ENCODE measurements around the gene PFDN1. TPM values are rescaled to one million over a fixed set of nuclear protein-coding genes. Genes with fewer than 3 reads are reported as not detected.
A peak's percentile ranks its signal among the peaks of the same experiment; 100 is the strongest.

PFDN1 gene
- total RNA-seq, 2 donors from 2014 or later = 33.4 to 35.2 TPM

DNA sequence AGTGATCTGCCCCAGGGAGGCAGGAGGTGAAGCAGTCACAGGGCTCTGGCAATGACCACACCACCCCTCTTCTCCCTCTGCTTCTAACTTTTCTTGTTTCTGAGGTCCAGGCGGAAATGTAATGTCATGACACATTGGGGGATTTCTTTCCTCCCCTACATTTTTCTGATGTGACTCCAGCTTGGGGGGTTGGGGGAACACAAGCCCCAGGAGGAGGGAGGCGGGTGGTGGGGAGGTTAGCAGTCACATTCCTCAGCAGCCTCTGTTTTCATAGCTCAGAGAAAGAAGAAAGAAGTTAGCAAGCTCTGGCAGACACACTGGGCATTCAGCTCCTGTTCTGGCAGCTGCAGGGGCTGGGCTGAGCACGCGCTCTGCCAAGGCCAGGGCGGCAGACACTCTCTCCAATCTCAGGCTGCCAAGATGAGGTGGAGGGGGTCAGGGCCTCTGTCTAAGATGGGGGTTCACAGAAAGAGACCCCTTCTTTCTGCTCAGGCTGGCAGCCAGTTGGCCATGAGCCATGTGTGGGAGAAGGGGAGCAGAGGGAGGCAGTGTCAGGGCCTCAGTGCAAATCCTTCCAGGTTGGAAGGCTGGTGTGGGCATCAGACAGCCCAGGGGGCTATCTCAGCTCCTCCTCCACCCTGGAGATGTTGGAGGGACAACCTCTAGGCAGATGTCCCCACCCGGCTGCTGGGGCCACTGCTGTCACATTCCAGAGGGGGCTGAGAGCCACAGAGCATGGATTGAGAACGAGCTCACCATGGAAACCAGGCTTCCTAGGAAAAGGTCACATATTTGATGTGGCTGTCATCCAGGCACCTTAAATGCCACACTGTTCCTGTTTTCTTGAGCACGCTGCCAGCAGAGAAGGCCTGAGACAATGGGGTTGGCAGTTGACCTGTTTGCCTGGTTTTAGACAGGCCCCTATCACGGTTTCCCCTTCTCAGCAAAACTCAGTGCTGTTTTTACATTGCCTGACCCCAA is 20.1 kb upstream of the PFDN1 start:
- no peaks in the 10 kb centered on the region for H3K9me3 ChIP-seq (ENCODE audit: control insufficient read depth, low read length, poor library complexity, severe bottlenecking)
- ATAC-seq = no peak
- no peak for DNase-seq
- peaks cover 5% of the 10 kb centered on the region for H3K27me3 Mint-ChIP-seq
- H3K36me3 Mint-ChIP-seq (ENCODE audit: low read depth) = no peaks in the 10 kb centered on the region
- H3K27ac Mint-ChIP-seq = no peak overlapping the region
- H3K4me3 Mint-ChIP-seq = no peak overlapping the region
- H3K4me1 Mint-ChIP-seq = peaks cover 4% of the 10 kb centered on the region

GRCh38 chr5:140321796-140322195 is 18.9 kb upstream of the PFDN1 start:
- H3K9me3 ChIP-seq (ENCODE audit: control insufficient read depth, low read length, poor library complexity, severe bottlenecking) = no peaks in the 10 kb centered on the region
- Mint-ChIP-seq H3K27me3 (no peaks in the 10 kb centered on the region), H3K4me3 (no peak overlapping the region), H3K36me3 (ENCODE audit: low read depth) (no peaks in the 10 kb centered on the region), H3K27ac (no peak overlapping the region), H3K4me1 (peaks cover 4% of the 10 kb centered on the region)
- DNase-seq = no peak
- peak; percentile 51 for ATAC-seq

DNA sequence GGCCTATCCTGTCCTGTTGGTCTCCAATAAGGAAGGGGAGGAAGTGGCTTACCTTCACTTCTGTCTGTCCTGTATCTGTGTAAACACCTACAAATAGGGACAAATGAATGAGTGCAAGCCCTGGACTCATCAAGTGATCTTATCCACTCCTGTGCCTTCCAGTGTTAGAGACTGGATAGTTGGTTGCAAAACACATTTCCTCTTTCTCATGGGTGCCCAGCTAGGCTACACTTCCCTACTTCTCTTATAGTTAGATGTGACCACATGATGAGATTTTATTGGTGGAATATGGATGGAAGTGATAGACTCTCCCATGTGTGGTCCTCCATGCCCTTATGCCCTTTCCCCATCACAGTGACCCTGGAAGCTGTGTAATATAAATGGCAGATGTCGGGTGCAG is 16.9 kb upstream of the PFDN1 start:
- no peak for ATAC-seq
- no peaks in the 10 kb centered on the region for H3K27me3 Mint-ChIP-seq
- H3K9me3 ChIP-seq (ENCODE audit: control insufficient read depth, low read length, poor library complexity, severe bottlenecking) = no peaks in the 10 kb centered on the region

DNA sequence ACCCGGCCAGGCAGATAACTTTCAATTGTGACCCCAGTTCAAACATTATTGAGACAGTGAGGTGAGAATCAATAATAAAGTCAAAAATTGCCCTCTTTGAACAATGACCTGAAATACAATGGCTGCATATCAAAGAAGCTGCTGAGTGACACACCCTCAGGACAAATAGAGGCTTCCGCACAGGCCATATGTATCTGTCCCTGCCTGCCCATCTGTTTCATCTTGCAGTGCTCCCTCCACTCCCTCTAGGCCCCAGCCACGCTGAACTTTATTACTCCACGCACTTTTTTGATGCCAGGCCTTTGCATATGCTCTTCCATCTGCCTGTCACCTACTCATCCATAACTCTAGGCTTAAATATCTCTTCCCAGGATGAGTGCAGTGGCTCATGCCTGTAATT is 15.9 kb upstream of the PFDN1 start:
- DNase-seq (no peak), ATAC-seq (no peak)
- Mint-ChIP-seq H3K4me3 (no peak overlapping the region), H3K27ac (no peak overlapping the region), H3K36me3 (ENCODE audit: low read depth) (no peaks in the 10 kb centered on the region), H3K27me3 (no peaks in the 10 kb centered on the region), H3K4me1 (peaks cover 4% of the 10 kb centered on the region)
- H3K9me3 ChIP-seq (ENCODE audit: control insufficient read depth, low read length, poor library complexity, severe bottlenecking) = no peaks in the 10 kb centered on the region

More for the DNA sequence above, 16.9 kb upstream of the PFDN1 start:
- H3K4me1 Mint-ChIP-seq = peaks cover 4% of the 10 kb centered on the region
- no peak overlapping the region for H3K27ac Mint-ChIP-seq
- DNase-seq = no peak
- no peak overlapping the region for H3K4me3 Mint-ChIP-seq
- no peaks in the 10 kb centered on the region for H3K36me3 Mint-ChIP-seq (ENCODE audit: low read depth)

DNA sequence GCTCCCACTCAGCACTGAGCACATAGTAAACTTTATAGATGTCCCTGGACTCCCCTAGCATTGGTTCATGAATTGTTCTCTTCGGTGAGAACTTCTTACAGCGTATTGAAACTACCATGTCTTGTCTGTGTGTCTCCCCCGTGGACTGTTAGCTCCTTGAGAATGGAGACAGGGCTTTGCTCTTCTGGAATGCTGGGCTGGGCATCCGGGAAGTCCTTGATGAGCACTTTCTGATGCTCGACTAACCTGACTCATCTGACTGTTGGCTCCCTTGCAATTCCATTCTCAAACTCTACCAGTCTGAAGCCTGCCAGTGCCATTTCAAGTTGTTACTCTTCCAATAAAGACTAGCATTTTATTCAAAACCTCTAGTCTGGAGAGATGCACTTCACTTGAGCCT is 15.0 kb upstream of the PFDN1 start:
- H3K36me3 Mint-ChIP-seq (ENCODE audit: low read depth) = no peaks in the 10 kb centered on the region
- ATAC-seq = no peak
- H3K27me3 Mint-ChIP-seq = no peaks in the 10 kb centered on the region
- no peak for DNase-seq
- no peak overlapping the region for H3K27ac Mint-ChIP-seq
- no peaks in the 10 kb centered on the region for H3K9me3 ChIP-seq (ENCODE audit: control insufficient read depth, low read length, poor library complexity, severe bottlenecking)
- H3K4me1 Mint-ChIP-seq = peaks cover 4% of the 10 kb centered on the region
- no peak overlapping the region for H3K4me3 Mint-ChIP-seq

GRCh38 chr5:140312791-140313189 is 9.9 kb upstream of the PFDN1 start:
- DNase-seq (no peak), ATAC-seq (no peak)
- H3K9me3 ChIP-seq (ENCODE audit: control insufficient read depth, low read length, poor library complexity, severe bottlenecking) = no peaks in the 10 kb centered on the region
- Mint-ChIP-seq H3K4me1 (peaks cover 6% of the 10 kb centered on the region), H3K4me3 (no peak overlapping the region), H3K27ac (no peak overlapping the region), H3K36me3 (ENCODE audit: low read depth) (no peaks in the 10 kb centered on the region), H3K27me3 (peaks cover 25% of the 10 kb centered on the region)

DNA sequence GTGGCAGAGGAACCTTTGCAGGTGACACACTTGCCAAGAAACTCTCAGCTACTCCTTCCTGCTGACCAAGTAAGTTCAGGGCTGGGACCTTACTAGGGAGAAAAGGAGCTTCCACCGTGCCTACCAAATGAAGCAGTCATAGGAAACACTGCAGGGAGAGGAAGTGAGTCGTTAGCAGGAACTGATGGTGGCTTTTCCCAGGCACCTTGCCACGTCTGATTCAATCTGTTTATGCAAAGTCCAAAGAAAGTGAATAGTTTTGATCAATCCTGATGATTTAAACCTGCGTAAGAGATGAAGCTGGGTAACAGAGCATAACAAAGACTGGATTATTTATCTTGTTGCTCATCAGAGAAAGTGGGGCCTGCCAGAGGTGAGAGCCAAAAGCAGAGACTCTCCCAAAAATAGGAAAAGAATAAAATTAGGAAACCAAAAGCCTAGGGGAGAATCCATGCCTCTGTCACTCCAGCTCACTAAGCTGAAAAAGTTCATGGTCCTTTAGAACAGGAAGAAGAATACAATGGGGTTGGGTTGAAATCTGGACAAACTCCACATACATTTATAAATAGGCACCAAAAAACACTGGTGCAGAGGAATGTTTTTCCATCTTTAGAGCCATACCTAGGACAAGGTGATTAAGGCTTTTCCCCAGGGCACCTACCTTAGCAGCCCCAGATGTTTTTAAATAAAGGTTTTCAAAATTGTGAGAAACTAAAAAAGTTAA is 9.3 kb upstream of the PFDN1 start:
- no peak overlapping the region for H3K4me3 Mint-ChIP-seq
- H3K36me3 Mint-ChIP-seq (ENCODE audit: low read depth) = no peaks in the 10 kb centered on the region
- no peak overlapping the region for H3K27ac Mint-ChIP-seq
- H3K27me3 Mint-ChIP-seq = peaks cover 25% of the 10 kb centered on the region
- no peaks in the 10 kb centered on the region for H3K9me3 ChIP-seq (ENCODE audit: control insufficient read depth, low read length, poor library complexity, severe bottlenecking)
- no peak for ATAC-seq
- peaks cover 6% of the 10 kb centered on the region for H3K4me1 Mint-ChIP-seq
- DNase-seq = no peak

DNA sequence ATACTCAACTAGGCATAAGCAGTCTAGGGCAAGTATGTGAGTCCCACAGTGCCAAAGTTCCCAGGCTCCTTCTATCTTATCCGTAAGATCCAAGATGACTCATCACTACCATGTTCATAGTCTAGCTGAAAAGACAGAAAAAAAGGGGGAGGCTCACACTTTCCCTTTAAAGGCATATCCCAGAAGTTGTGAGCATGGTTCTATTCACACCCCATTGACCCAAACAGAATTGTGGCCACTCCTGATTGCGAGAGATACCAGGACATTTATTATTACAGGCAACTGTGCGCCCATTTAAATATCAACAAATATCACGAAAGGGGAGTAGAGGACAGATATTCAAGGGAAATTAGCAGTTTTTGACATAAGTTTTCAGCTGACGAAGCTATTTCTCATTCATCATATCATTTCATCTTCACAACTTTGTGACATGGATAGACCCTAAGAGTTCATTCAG is 8.1 kb upstream of the PFDN1 start:
- no peak overlapping the region for H3K27ac Mint-ChIP-seq
- DNase-seq = no peak
- ATAC-seq = no peak
- H3K9me3 ChIP-seq (ENCODE audit: control insufficient read depth, low read length, poor library complexity, severe bottlenecking) = no peaks in the 10 kb centered on the region
- no peak overlapping the region for H3K4me3 Mint-ChIP-seq
- H3K36me3 Mint-ChIP-seq (ENCODE audit: low read depth) = no peaks in the 10 kb centered on the region
- peaks cover 6% of the 10 kb centered on the region for H3K4me1 Mint-ChIP-seq
- H3K27me3 Mint-ChIP-seq = peaks cover 31% of the 10 kb centered on the region

- ATAC-seq = no peak
These were observed 7.5 kb upstream of the PFDN1 start for GRCh38 chr5:140310434-140310833.

GRCh38 chr5:140309706-140310249 is 6.9 kb upstream of the PFDN1 start:
- Mint-ChIP-seq H3K27me3 (peaks cover 36% of the 10 kb centered on the region), H3K4me3 (no peak overlapping the region), H3K4me1 (peaks cover 6% of the 10 kb centered on the region), H3K36me3 (ENCODE audit: low read depth) (no peaks in the 10 kb centered on the region), H3K27ac (no peak overlapping the region)
- no peak for DNase-seq
- H3K9me3 ChIP-seq (ENCODE audit: control insufficient read depth, low read length, poor library complexity, severe bottlenecking) = no peaks in the 10 kb centered on the region
- ATAC-seq = no peak

More at GRCh38 chr5:140310434-140310833, 7.5 kb upstream of the PFDN1 start:
- H3K4me1 Mint-ChIP-seq = peaks cover 6% of the 10 kb centered on the region
- peaks cover 36% of the 10 kb centered on the region for H3K27me3 Mint-ChIP-seq
- H3K9me3 ChIP-seq (ENCODE audit: control insufficient read depth, low read length, poor library complexity, severe bottlenecking) = no peaks in the 10 kb centered on the region
- no peaks in the 10 kb centered on the region for H3K36me3 Mint-ChIP-seq (ENCODE audit: low read depth)
- no peak overlapping the region for H3K27ac Mint-ChIP-seq
- no peak for DNase-seq
- no peak overlapping the region for H3K4me3 Mint-ChIP-seq

GRCh38 chr5:140305471-140305870 is 2.6 kb upstream of the PFDN1 start:
- peaks cover 14% of the 10 kb centered on the region for H3K4me1 Mint-ChIP-seq
- no peak for DNase-seq
- no peaks in the 10 kb centered on the region for H3K9me3 ChIP-seq (ENCODE audit: control insufficient read depth, low read length, poor library complexity, severe bottlenecking)
- H3K4me3 Mint-ChIP-seq = no peak overlapping the region
- peaks cover 4% of the 10 kb centered on the region for H3K36me3 Mint-ChIP-seq (ENCODE audit: low read depth)
- peaks cover 21% of the 10 kb centered on the region for H3K27me3 Mint-ChIP-seq
- no peak overlapping the region for H3K27ac Mint-ChIP-seq
- no peak for ATAC-seq

DNA sequence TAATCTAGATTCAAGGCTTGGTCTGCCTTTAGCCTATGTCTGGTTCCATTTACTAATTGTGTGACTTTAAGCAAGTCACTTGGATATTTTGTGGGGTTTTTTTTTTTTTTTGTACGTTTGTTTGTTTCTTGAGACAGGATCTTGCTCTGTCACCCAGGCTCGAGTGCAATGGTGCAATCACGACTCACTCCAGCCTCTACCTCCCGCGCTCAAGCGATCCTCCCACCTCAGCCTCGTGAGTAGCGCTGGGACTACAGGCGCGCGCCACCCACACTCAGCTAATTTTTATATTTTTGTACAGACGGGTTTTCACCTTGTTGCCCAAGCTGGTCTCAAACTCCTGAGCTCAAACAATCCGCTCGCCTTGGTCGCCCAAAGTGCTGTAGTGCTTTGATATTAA is 1.1 kb upstream of the PFDN1 start:
- no peaks in the 10 kb centered on the region for H3K9me3 ChIP-seq (ENCODE audit: control insufficient read depth, low read length, poor library complexity, severe bottlenecking)
- Mint-ChIP-seq H3K27ac (no peak overlapping the region), H3K4me3 (peak overlapping the region; percentile 52), H3K36me3 (ENCODE audit: low read depth) (peaks cover 6% of the 10 kb centered on the region), H3K27me3 (peaks cover 11% of the 10 kb centered on the region), H3K4me1 (peaks cover 17% of the 10 kb centered on the region)
- DNase-seq (no peak), ATAC-seq (no peak)

- H3K9me3 ChIP-seq (ENCODE audit: control insufficient read depth, low read length, poor library complexity, severe bottlenecking) = no peaks in the 10 kb centered on the region
- peaks cover 29% of the 10 kb centered on the region for H3K4me1 Mint-ChIP-seq
- peaks cover 9% of the 10 kb centered on the region for H3K36me3 Mint-ChIP-seq (ENCODE audit: low read depth)
- peaks cover 6% of the 10 kb centered on the region for H3K27me3 Mint-ChIP-seq
- ATAC-seq = no peak
- H3K4me3 Mint-ChIP-seq = no peak overlapping the region
- no peak overlapping the region for H3K27ac Mint-ChIP-seq
- no peak for DNase-seq
These were observed 1.8 kb downstream of the PFDN1 start for GRCh38 chr5:140301136-140301535.

Measured in T-helper 17 cell (primary cell).